ENCODE data around the gene TMEM63C.

- no peak for TF ChIP-seq CTCF (IDR thresholded peaks at IDR 0.05)
- TF ChIP-seq POLR2A (IDR thresholded peaks at IDR 0.05): no peak
Measured at GRCh38 chr14:77217551-77217950, 36.0 kb downstream of the TMEM63C start.
